Breast epithelium (tissue), 3 donors: ENCODE data around the gene SUMF1.

Source experiments
- POLR2AphosphoS5 ChIP-seq, 3 donors: sonication (generic); formaldehyde crosslinking; IDR thresholded peaks; one replicate each; pipeline ENCODE4 v1.6.1; 2017; ENCODE audit warnings: antibody characterized with exemption in 3 of 3
- TF ChIP-seq, protein P1 (sequence below), 3 donors: fragments of 450-650 bp; IDR thresholded peaks; one replicate each; pipeline ENCODE4 v1.5.1; 2016 to 2017; ENCODE audit warnings: antibody characterized with exemption in 3 of 3, mild to moderate bottlenecking in 3 of 3, moderate library complexity in 3 of 3

GRCh38 chr3:4408958-4409357 is 58.1 kb downstream of the SUMF1 start:
- TF ChIP-seq, protein P1, sequence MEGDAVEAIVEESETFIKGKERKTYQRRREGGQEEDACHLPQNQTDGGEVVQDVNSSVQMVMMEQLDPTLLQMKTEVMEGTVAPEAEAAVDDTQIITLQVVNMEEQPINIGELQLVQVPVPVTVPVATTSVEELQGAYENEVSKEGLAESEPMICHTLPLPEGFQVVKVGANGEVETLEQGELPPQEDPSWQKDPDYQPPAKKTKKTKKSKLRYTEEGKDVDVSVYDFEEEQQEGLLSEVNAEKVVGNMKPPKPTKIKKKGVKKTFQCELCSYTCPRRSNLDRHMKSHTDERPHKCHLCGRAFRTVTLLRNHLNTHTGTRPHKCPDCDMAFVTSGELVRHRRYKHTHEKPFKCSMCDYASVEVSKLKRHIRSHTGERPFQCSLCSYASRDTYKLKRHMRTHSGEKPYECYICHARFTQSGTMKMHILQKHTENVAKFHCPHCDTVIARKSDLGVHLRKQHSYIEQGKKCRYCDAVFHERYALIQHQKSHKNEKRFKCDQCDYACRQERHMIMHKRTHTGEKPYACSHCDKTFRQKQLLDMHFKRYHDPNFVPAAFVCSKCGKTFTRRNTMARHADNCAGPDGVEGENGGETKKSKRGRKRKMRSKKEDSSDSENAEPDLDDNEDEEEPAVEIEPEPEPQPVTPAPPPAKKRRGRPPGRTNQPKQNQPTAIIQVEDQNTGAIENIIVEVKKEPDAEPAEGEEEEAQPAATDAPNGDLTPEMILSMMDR (IDR thresholded peaks at IDR 0.05) = no peak
- TF ChIP-seq POLR2AphosphoS5 (IDR thresholded peaks at IDR 0.05) = no peak
